GM19240 (cell line): Measurements from ENCODE around the gene MEX3A.

Experiments used
- DNase-seq: peaks from one replicate; pipeline ENCODE4 v3.0.0; 2011; ENCODE audit warnings: low spot score; ENCODE audit not compliant: insufficient read length

Gene MEX3A

GRCh38 chr1:156103521-156103947 is 21.3 kb upstream of the MEX3A start:
- DNase-seq: no peak

- DNase-seq: no peak
Measured at GRCh38 chr1:156102633-156103511, 20.6 kb upstream of the MEX3A start.

GRCh38 chr1:156101880-156102279 is 19.6 kb upstream of the MEX3A start:
- no peak for DNase-seq

GRCh38 chr1:156100205-156100995 is 18.1 kb upstream of the MEX3A start:
- DNase-seq: no peak

GRCh38 chr1:156099282-156099681 is 17.0 kb upstream of the MEX3A start:
- no peak for DNase-seq

- DNase-seq: no peak
Measured at GRCh38 chr1:156098784-156099183, 16.5 kb upstream of the MEX3A start.

GRCh38 chr1:156097499-156098178 is 15.4 kb upstream of the MEX3A start:
- DNase-seq: no peak

- DNase-seq: peak; percentile 84
Measured at GRCh38 chr1:156096640-156097391, 14.6 kb upstream of the MEX3A start.

GRCh38 chr1:156095906-156096508 is 13.7 kb upstream of the MEX3A start:
- DNase-seq: no peak

GRCh38 chr1:156091610-156092009 is 9.3 kb upstream of the MEX3A start:
- no peak for DNase-seq

- peak; percentile 61 for DNase-seq
Measured at GRCh38 chr1:156090840-156091188, 8.5 kb upstream of the MEX3A start.

GRCh38 chr1:156090138-156090839 is 8.0 kb upstream of the MEX3A start:
- DNase-seq: no peak

- no peak for DNase-seq
Measured at GRCh38 chr1:156089704-156090103, 7.4 kb upstream of the MEX3A start.

GRCh38 chr1:156086256-156086662 is 4.0 kb upstream of the MEX3A start:
- DNase-seq: no peak

GRCh38 chr1:156083800-156084790 is 1.8 kb upstream of the MEX3A start:
- DNase-seq: no peak

GRCh38 chr1:156081917-156082308 is 352 bp downstream of the MEX3A start:
- DNase-seq: no peak

GRCh38 chr1:156081180-156081916 is 917 bp downstream of the MEX3A start:
- DNase-seq: no peak

- DNase-seq: no peak
Measured at GRCh38 chr1:156080863-156081179, 1.4 kb downstream of the MEX3A start.
